ENCODE results near the gene PIGU. TPM values are rescaled to one million over a fixed set of nuclear protein-coding genes. Genes with fewer than 3 reads are reported as not detected.
A peak's percentile ranks its signal among the peaks of the same experiment; 100 is the strongest.
"Not testable (repeated sequence)": the region's sequence is repeated elsewhere in the genome, so short reads cannot be mapped to it uniquely, and the experiment has no call there.

Gene PIGU
- total and polyA plus RNA-seq, 5 donors from 2014 or later = 9.7 to 44.6 (median 35.5) TPM

DNA sequence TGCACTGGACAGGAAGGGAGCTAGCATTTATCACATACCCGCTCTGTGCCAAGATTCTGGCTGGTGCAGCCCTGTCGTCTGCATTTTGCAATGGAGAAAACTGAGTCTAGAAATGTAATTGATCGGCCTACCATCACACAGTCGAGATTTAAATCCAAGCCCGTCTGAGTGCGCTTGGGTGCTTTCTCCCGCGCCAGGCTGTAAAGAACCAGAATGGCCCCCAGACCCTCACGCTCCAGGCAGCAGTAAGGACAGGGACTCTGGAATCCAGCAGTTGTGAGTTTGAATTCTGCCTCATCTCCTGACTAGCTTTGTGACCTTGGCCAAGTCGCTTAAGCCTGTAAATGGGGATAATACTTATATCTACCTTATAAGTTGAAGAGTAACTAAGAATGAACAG is 149.9 kb downstream of the PIGU start:
- H3K9me3 ChIP-seq (ENCODE audit: control insufficient read depth in 2 of 2, low read length in 2 of 2) = no peaks in the 10 kb centered on the region
- DNase-seq (no peak), ATAC-seq (ENCODE audit: low read depth in 2 of 2) (no peak)
- H3K27me3 Mint-ChIP-seq = no peaks in the 10 kb centered on the region
- H3K36me3 Mint-ChIP-seq = peaks cover 35% of the 10 kb centered on the region
- no peak overlapping the region for H3K27ac ChIP-seq (ENCODE audit: insufficient read depth, low read length, poor library complexity, severe bottlenecking)
- H3K4me3 ChIP-seq (ENCODE audit: low read depth, low read length) = no peak overlapping the region
- H3K9me3 Mint-ChIP-seq = no peaks in the 10 kb centered on the region
- H3K4me1 Mint-ChIP-seq = peaks cover 7 to 41% (median 24%) of the 10 kb centered on the region in 4 donors
- H3K27ac Mint-ChIP-seq = no peak overlapping the region
- H3K36me3 ChIP-seq (ENCODE audit: control insufficient read depth, insufficient read depth, low read length) = peaks cover 65% of the 10 kb centered on the region
- no peak overlapping the region for H3K4me3 Mint-ChIP-seq
- no peaks in the 10 kb centered on the region for H3K27me3 ChIP-seq (ENCODE audit: control insufficient read depth, insufficient read depth, low read length)
- H3K4me1 ChIP-seq (ENCODE audit: control insufficient read depth, insufficient read depth, low read length, poor library complexity, severe bottlenecking) = peaks cover 7% of the 10 kb centered on the region

GRCh38 chr20:34526466-34526865 is 150.4 kb downstream of the PIGU start:
- Histone ChIP-seq H3K4me1 (ENCODE audit: control insufficient read depth, insufficient read depth, low read length, poor library complexity, severe bottlenecking) (peaks cover 7% of the 10 kb centered on the region), H3K27ac (ENCODE audit: insufficient read depth, low read length, poor library complexity, severe bottlenecking) (no peak overlapping the region), H3K27me3 (ENCODE audit: control insufficient read depth, insufficient read depth, low read length) (no peaks in the 10 kb centered on the region), H3K4me3 (ENCODE audit: low read depth, low read length) (no peak overlapping the region), H3K36me3 (ENCODE audit: control insufficient read depth, insufficient read depth, low read length) (peaks cover 60% of the 10 kb centered on the region), H3K9me3 (ENCODE audit: control insufficient read depth in 2 of 2, low read length in 2 of 2) (no peaks in the 10 kb centered on the region)
- DNase-seq = no peak
- Mint-ChIP-seq H3K27me3 (no peaks in the 10 kb centered on the region), H3K9me3 (no peaks in the 10 kb centered on the region), H3K27ac (no peak overlapping the region), H3K36me3 (peaks cover 34% of the 10 kb centered on the region), H3K4me1 (peaks cover 8 to 45% (median 27%) of the 10 kb centered on the region in 4 donors), H3K4me3 (peak overlapping the region in 1 of 4 donors; percentile 25)
- ATAC-seq (ENCODE audit: low read depth in 2 of 2) = no peak

- H3K4me1 ChIP-seq (ENCODE audit: control insufficient read depth, insufficient read depth, low read length, poor library complexity, severe bottlenecking) = peaks cover 8% of the 10 kb centered on the region
- ATAC-seq (ENCODE audit: low read depth in 2 of 2) (no peak), DNase-seq (no peak)
- no peaks in the 10 kb centered on the region for H3K9me3 ChIP-seq (ENCODE audit: control insufficient read depth in 2 of 2, low read length in 2 of 2)
- Mint-ChIP-seq H3K4me3 (no peak overlapping the region), H3K36me3 (peaks cover 31% of the 10 kb centered on the region), H3K27me3 (no peaks in the 10 kb centered on the region), H3K9me3 (no peaks in the 10 kb centered on the region), H3K4me1 (peaks cover 8 to 47% (median 31%) of the 10 kb centered on the region in 4 donors), H3K27ac (peak overlapping the region in 2 of 3 donors; percentile 55 to 85)
- no peaks in the 10 kb centered on the region for H3K27me3 ChIP-seq (ENCODE audit: control insufficient read depth, insufficient read depth, low read length)
- no peak overlapping the region for H3K4me3 ChIP-seq (ENCODE audit: low read depth, low read length)
- H3K27ac ChIP-seq (ENCODE audit: insufficient read depth, low read length, poor library complexity, severe bottlenecking) = no peak overlapping the region
- peaks cover 55% of the 10 kb centered on the region for H3K36me3 ChIP-seq (ENCODE audit: control insufficient read depth, insufficient read depth, low read length)
Observed at GRCh38 chr20:34525709-34526416, 151.0 kb downstream of the PIGU start.

GRCh38 chr20:34525342-34525708 is 151.6 kb downstream of the PIGU start:
- ATAC-seq (ENCODE audit: low read depth in 2 of 2) = no peak
- Mint-ChIP-seq H3K36me3 (peaks cover 27% of the 10 kb centered on the region), H3K27me3 (no peaks in the 10 kb centered on the region), H3K27ac (peak overlapping the region in 1 of 3 donors; percentile 78), H3K4me3 (no peak overlapping the region), H3K4me1 (peaks cover 8 to 49% (median 31%) of the 10 kb centered on the region in 4 donors), H3K9me3 (no peaks in the 10 kb centered on the region)
- H3K4me3 ChIP-seq (ENCODE audit: low read depth, low read length) = no peak overlapping the region
- DNase-seq = no peak
- H3K4me1 ChIP-seq (ENCODE audit: control insufficient read depth, insufficient read depth, low read length, poor library complexity, severe bottlenecking) = peaks cover 10% of the 10 kb centered on the region
- H3K36me3 ChIP-seq (ENCODE audit: control insufficient read depth, insufficient read depth, low read length) = peaks cover 49% of the 10 kb centered on the region
- H3K9me3 ChIP-seq (ENCODE audit: control insufficient read depth in 2 of 2, low read length in 2 of 2) = no peaks in the 10 kb centered on the region
- no peak overlapping the region for H3K27ac ChIP-seq (ENCODE audit: insufficient read depth, low read length, poor library complexity, severe bottlenecking)
- no peaks in the 10 kb centered on the region for H3K27me3 ChIP-seq (ENCODE audit: control insufficient read depth, insufficient read depth, low read length)

DNA sequence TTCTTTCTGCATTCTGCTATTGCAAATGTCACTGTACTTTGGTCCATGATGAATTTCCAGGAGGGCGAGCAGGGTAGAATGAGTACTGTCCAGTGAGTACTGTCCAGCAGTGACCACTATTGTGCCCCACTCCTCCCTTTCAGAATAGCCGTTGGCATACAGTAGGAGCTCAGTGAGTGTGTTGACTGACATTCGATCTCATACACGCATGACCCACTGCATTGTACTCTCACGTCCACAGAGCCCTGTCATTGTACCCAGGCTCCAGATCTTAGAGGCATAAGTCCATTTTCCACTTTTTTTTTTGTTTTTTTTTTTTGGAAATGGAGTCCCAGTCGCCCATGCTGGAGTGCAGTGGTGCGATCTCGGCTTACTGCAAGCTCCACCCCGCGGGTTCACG is 152.5 kb downstream of the PIGU start:
- Histone ChIP-seq H3K27me3 (ENCODE audit: control insufficient read depth, insufficient read depth, low read length) (no peaks in the 10 kb centered on the region), H3K27ac (ENCODE audit: insufficient read depth, low read length, poor library complexity, severe bottlenecking) (no peak overlapping the region), H3K4me3 (ENCODE audit: low read depth, low read length) (no peak overlapping the region), H3K4me1 (ENCODE audit: control insufficient read depth, insufficient read depth, low read length, poor library complexity, severe bottlenecking) (peaks cover 10% of the 10 kb centered on the region), H3K9me3 (ENCODE audit: control insufficient read depth in 2 of 2, low read length in 2 of 2) (no peaks in the 10 kb centered on the region), H3K36me3 (ENCODE audit: control insufficient read depth, insufficient read depth, low read length) (peaks cover 40% of the 10 kb centered on the region)
- ATAC-seq (ENCODE audit: low read depth in 2 of 2) (no peak), DNase-seq (no peak)
- Mint-ChIP-seq H3K4me3 (no peak overlapping the region), H3K36me3 (peaks cover 22% of the 10 kb centered on the region), H3K27me3 (no peaks in the 10 kb centered on the region), H3K27ac (peak overlapping the region in 1 of 3 donors; percentile 55), H3K9me3 (no peaks in the 10 kb centered on the region), H3K4me1 (peaks cover 11 to 57% (median 37%) of the 10 kb centered on the region in 4 donors)

DNA sequence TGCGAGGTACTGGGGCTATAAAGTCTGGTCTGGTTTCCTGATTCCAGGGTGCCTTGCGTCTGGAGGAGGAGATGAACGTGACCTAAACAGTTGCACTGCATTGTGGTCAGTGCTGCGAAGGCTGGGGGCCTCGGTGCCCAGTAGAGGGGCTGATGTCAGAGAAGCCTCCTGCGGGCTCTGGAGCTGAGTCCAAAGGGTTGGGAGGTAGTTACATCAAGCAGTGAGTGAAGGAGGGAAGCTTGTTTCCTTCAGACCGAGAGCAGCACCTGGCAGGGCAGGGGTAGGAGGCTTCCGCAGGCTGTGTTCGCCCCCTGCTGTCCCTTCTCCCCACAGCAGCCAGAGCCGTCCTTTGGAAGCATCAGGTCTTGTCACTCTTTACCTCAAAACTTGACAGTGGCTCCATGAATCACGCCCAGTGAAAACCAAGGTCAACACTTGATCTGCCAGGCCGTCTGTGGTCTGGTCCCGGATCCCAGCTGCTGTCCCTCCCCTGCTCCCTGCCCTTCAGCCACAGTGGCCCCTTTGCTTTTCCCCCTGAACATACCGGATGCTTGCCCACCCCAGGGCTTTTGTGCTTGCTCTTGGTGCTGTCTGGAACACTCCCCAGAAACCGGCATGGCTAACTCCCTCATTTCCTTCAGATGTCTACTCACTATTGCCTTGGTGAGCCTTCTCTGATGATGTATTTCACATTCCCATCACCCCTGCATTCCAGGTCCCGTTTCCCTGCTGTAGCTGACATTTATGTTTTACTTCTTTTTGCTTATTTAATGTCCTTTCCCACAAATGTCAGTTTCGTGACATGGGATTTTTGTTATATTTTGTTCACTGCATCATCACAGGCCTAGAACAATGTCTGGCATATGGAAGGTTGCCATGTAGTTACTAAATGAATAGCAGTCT is 153.7 kb downstream of the PIGU start:
- Mint-ChIP-seq H3K4me3 (peak overlapping the region in 3 of 4 donors; percentile 35 to 71 (median 53)), H3K4me1 (peaks cover 20 to 68% (median 44%) of the 10 kb centered on the region in 4 donors)

GRCh38 chr20:34519841-34520240 is 157.1 kb downstream of the PIGU start:
- not testable (repeated sequence) for H3K27me3 ChIP-seq (ENCODE audit: control insufficient read depth, insufficient read depth, low read length); DNase-seq; H3K36me3 Mint-ChIP-seq; H3K36me3 ChIP-seq (ENCODE audit: control insufficient read depth, insufficient read depth, low read length); ATAC-seq (ENCODE audit: low read depth in 2 of 2); H3K9me3 ChIP-seq (ENCODE audit: control insufficient read depth in 2 of 2, low read length in 2 of 2); H3K27me3 Mint-ChIP-seq; H3K27ac ChIP-seq (ENCODE audit: insufficient read depth, low read length, poor library complexity, severe bottlenecking); H3K9me3 Mint-ChIP-seq; H3K4me3 ChIP-seq (ENCODE audit: low read depth, low read length)
- Mint-ChIP-seq H3K4me3 (peak overlapping the region in 1 of 4 donors; percentile 83), H3K27ac (peak overlapping the region in 1 of 3 donors; percentile 5), H3K4me1 (peaks cover 30 to 83% (median 55%) of the 10 kb centered on the region in 4 donors)
- H3K4me1 ChIP-seq (ENCODE audit: control insufficient read depth, insufficient read depth, low read length, poor library complexity, severe bottlenecking) = peaks cover 42% of the 10 kb centered on the region

More for the DNA sequence above, 153.7 kb downstream of the PIGU start:
- H3K9me3 ChIP-seq (ENCODE audit: control insufficient read depth in 2 of 2, low read length in 2 of 2) = no peaks in the 10 kb centered on the region
- ATAC-seq (ENCODE audit: low read depth in 2 of 2) (peak in 1 of 2 donors; percentile 70), DNase-seq (peak; percentile 28 to 62 (median 46))
- no peaks in the 10 kb centered on the region for H3K27me3 Mint-ChIP-seq
- H3K27ac Mint-ChIP-seq = peak overlapping the region; percentile 31 to 75 (median 42)
- H3K4me3 ChIP-seq (ENCODE audit: low read depth, low read length) = no peak overlapping the region
- H3K9me3 Mint-ChIP-seq = no peaks in the 10 kb centered on the region
- peaks cover 31% of the 10 kb centered on the region for H3K36me3 ChIP-seq (ENCODE audit: control insufficient read depth, insufficient read depth, low read length)
- no peaks in the 10 kb centered on the region for H3K27me3 ChIP-seq (ENCODE audit: control insufficient read depth, insufficient read depth, low read length)
- H3K36me3 Mint-ChIP-seq = peaks cover 22% of the 10 kb centered on the region
- H3K27ac ChIP-seq (ENCODE audit: insufficient read depth, low read length, poor library complexity, severe bottlenecking) = no peak overlapping the region
- H3K4me1 ChIP-seq (ENCODE audit: control insufficient read depth, insufficient read depth, low read length, poor library complexity, severe bottlenecking) = peaks cover 21% of the 10 kb centered on the region
